HG03039 (cell line): Measurements from ENCODE around the gene CELF5.

Experiments
- ATAC-seq: cut with Tn5 transposase; IDR thresholded peaks from one replicate; pipeline ENCODE4 v1.9.1; 2021; ENCODE audit warnings: mild to moderate bottlenecking, moderate library complexity; ENCODE audit not compliant: unreplicated experiment

CELF5 gene

DNA sequence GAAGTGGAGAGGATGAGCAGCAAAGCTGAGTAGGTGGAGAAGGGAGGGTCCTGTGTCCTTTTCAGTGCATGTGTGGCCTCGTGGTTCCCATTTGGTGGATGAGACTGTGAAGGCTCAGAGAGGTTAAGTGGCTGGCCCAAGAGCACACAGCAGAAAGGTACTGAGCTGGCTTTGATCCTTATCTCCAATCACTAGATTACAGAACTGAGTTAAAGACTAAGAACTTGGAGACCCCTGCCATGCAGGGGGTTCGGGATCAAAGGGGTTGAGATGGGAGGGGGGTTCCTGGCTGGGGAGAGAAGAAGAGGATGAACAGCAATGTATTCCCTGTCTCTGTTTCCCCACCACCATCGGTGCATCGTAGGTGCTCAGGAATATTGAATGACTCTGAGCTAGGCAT, 11.8 kb downstream of the CELF5 start:
- ATAC-seq: no peak

DNA sequence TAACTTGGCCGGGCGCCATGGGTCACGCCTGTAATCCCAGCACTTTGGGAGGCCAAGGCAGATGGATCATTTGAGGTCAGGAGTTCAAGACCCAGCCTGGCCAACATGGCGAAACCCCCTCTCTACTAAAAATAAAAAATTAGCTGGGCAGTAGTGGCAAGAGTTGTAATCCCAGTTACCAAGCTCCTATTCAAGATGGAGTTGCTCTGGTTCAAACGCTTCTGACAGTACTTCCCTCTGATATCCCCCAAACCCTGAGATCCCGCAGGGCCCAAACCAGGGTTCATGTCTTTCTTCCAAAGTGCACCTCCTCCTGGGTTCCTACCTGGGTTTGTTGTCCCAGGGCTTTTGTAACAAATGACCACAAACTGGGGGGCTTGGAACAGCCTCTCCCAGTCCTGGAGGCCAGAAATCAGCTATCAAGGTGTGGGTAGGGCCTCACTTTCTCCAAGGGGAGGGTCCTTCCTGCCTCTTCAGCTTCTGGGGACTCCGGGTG, 13.7 kb downstream of the CELF5 start:
- no peak for ATAC-seq

DNA sequence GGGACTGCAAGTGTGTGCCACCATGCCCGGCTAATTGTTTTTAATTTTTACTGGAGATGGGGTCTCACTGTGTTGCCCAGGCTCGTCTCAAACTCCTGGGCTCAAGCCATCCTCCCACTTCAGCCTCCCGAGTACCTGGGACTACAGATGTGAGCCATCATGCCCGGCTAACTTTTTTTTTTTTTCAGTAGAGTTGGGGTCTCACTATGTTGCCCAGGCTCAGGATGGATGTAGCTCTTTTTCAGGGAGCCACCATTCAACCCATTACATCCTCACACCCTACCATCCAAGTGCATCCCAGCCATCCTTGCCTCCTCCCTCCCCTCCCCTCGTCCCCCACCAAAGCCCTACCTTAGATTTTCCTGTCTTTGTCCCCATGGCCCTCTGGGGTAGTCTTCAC, 14.9 kb downstream of the CELF5 start:
- no peak for ATAC-seq

DNA sequence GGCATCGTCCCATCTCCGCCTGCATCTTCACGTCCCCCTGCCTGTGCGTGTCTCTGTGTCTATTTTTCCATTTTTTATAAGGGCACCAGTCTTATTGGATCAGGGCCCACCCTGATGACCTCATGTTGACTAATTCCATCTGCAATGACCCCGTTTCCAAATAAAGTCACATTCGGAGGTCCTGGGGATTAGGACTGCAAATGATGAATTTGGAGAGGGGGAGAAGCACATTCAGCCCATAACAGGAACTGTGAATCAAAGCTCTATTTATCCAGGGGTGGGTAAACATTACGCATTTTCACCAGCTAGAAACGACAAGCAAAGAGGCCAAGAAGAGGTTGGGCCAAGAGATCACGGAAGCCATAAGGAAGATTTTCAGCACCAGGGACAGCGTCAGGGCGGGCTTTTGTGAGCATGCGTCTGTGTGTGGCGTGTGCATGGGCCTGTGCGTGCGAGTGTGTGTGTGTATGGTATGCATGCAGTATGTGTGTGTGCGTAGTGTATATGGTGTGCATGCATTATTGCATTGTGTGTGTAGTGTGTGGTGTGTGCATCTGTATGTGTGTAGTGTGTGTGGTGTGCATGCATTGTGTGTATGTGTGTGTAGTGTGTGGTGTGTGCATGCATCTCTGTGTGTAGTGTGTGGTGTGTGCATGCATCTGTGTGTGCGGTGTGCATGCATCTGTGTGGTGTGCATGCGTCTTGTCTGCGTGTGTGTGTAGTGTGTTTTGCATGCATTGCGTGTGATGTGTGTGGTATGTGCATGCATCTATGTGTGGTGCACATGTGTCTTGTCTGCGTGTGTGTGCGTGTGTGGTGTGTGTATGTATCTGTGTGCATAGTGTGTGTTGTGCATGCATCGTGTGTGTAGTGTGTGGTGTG, 19.6 kb downstream of the CELF5 start:
- no peak for ATAC-seq

DNA sequence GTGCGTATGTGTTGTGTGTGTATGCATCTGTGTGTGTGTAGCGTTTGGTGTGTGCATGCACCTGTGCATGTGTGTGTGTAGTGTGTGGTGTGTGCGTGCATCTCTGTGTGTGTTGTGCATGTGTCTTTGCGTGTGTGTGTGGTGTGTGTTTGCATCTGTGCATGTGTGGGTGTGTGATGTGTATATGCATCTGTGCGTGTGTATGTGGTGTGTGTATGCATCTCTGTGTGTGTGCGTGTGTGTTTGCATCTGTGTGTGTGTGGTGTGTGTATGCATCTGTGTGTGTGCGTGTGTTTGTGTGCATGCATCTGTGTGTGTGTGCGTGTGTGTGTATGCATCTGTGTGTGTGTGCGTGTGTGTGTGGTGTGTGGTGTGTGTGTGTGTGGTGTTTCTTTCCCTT, 20.6 kb downstream of the CELF5 start:
- ATAC-seq: no peak

DNA sequence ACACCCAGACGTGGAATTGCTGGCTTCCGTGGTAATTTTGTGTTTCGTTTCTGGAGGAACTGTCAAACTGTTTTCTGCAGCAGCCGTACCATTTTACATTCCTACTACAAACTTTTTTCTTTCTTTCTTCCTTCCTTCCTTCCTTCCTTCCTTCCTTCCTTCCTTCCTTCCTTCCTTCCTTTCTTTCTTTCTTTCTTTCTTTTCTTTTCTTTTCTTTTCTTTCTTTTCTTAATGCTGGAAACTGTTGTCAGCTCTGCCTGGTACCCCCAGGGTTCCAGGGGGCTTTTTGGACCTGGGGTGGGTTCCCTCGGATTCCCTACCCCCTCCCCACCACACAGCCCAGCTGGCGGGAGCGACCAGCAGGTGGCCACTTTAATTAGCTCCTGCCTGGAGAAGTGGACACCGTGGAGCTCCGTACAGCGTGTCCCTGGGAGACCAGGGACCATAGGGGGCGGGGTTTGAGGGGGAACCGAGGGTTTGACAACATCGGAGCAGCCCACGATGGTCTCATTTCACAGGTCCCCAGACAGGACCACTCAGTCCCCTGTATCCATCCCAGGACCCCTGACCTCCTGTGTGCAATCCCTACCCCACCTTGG, 24.4 kb downstream of the CELF5 start:
- no peak for ATAC-seq

DNA sequence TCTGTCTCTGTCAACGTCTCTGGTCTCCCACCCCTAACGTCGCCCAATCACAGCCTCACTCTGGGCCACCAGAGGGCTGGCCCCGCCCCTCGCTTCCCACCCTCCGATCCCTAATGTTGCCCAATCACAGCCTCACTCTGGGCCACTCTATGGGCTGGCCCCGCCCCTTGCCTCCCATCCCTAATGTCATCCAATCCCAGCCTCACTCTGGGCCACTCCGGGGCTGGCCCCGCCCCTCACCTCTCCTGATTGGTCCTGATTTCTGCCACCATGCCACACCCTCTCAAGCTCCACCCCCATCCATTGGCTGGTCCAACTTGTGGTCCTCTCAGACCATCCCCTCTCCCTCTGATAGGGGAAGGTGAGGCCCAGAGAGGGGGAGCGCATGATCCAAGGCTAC, 24.9 kb downstream of the CELF5 start:
- no peak for ATAC-seq

DNA sequence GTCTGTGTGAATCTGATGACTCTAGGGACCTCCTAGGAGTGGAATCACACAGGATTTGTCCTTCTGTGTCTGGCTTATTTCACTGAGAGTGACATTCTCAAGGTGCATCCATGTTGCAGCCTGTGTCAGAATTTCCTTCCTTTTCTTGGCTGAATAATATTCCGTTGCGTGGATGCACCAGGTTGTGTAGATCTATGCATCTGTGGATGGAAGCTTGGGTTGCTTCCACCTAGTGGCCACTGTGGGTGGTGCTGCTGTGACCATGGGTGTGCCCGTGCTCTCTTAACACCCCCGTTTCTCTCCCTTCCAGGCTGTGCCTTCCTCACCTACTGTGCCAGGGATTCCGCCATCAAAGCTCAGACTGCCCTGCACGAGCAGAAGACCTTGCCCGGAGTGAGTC, 26.2 kb downstream of the CELF5 start:
- no peak for ATAC-seq

DNA sequence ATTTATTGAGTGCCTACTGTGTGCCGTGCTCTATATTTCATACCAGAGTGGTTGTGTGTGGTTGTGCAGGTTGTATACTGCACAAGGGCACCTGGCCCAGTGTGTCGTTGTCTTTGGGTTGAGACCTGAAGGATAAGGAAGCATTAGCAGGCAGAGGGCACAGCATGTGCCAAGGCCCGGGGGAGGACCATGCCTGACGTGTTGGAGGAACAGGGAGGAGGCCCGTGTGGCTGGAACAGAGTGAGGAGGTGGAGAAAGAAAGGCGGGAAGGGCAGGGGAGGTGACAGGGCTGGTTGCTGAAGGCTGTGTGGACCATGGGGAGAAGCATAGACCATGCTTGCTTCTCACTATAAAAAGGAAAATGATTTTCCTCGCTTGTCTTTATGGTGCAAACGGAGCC, 26.8 kb downstream of the CELF5 start:
- no peak for ATAC-seq

DNA sequence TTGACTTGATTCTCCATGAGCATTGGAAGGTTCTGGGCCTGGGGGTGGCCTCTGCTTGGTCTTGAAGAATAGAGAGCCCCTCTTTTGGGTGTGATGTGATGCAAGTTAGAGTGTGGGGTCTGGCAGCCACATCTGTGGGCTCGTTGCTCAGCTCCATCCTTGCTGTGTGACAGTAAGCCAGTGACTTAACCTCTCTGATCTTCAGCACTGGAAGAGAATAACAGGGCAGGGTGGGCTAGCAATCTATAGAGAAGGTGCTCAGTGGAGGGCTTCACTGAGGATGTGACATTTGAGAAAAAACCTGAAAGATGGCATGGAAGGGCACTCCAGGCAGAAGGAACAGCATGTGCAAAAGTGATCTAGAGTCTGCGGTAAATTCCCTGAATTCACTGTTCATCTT, 28.2 kb downstream of the CELF5 start:
- no peak for ATAC-seq

DNA sequence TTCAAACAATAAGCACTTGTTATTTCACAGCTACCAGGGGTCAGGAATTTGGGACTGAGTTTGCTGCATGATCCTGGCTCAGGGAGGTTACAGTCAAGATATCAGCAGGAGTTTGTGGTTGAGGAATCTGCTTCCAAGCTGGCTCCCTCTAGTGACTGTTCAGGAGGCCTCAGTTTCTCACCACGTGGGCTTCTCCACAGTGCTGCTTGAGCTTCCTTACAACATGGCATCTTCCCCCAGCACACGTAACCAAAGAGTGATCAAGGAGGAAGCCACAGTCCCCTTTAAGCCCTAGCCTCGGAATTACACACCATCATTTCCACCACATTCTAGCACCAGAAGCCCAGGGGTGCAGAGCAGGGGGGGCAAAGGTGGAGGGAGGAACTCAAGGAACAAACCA, 28.8 kb downstream of the CELF5 start:
- no peak for ATAC-seq

DNA sequence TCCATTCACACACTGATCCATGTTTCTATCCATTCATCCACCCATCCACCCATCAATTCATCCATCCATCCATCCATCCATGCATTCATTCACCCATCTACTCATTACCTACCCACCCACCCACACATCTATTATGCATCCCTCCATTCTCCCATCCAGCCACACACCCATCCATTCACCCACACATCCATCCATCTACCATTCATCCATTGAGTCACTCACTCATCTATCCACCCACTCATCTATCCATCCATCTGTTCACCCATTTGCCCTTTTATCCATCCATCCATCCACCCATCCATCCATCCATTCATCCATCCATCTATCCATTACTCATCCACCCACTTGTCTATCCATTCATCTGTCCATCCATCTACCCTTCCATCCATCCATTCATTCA, 30.1 kb downstream of the CELF5 start:
- no peak for ATAC-seq

DNA sequence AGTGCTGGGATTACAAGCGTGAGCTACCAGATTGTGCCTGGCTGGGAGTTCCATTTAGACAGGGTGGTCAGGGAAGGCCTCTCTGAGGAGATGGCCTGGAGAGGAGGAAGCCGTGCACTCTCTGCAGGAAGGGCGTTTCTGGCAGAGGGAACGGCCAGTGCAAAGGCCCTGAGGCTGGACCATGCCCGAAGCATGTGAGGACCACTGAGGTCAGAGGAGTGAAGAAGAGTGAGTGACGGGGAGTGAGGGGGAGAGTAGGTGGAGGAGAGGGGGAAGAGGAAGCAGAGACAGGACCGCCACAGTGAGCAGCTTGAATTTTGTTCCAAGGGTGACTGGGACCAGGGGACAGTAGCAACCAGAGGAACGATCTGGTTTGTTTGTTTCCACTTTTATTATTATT, 32.6 kb downstream of the CELF5 start:
- no peak for ATAC-seq

DNA sequence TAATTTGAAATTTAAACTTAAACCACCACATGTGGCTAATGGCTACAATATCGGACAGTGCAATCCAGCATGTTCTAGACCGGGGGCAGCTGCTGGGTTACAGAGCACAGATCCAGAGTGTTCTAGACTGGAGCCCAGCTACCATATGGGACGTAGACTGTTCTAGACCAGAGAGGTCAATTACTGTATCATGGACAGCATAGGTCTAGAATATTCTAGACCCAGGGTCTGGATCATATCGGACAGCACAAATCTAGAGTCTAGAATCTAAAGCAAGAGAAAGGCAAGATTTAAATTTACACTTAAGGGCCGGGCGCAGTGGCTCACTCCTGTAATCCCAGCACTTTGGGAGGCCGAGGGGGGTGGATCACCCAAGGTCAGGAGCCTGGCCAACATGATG, 37.9 kb downstream of the CELF5 start:
- no peak for ATAC-seq

DNA sequence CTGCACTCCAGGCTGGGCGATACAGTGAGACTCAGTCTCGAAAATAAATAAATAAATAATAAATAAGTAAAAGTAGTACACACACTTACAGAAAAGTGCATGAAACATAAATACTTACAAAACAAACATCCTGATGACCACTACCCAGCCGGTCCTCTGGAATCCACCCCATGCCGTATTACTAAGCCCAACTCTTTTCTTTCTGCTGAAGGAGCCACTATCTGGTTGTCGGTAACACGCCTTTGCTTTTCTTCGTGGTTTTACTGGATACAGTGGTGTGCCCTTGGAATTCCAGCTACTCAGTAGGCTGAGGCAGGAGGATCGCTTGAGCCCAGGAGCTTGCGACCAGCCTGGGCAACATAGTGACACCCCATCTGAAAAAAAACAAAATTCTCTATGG, 39.4 kb downstream of the CELF5 start:
- ATAC-seq: no peak

DNA sequence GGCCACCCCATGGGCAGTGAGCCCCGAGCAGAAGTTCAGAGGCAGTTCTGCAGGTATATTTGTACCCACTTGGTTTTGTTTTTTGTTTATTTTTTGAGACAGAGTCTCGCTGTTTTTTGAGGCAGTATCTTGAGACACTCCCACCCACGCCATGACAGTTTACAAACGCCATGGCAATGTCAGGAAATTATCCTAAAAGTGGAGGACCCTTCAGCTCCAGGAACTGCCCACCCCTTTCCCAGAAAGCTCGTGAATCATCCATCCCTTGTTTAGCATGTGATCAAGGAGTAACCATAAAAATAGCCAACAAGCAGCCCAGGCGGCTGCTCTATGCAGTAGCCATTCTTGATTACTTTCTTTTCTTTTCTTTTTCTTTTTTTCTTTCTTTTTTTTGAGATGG, 41.0 kb downstream of the CELF5 start:
- ATAC-seq: no peak

DNA sequence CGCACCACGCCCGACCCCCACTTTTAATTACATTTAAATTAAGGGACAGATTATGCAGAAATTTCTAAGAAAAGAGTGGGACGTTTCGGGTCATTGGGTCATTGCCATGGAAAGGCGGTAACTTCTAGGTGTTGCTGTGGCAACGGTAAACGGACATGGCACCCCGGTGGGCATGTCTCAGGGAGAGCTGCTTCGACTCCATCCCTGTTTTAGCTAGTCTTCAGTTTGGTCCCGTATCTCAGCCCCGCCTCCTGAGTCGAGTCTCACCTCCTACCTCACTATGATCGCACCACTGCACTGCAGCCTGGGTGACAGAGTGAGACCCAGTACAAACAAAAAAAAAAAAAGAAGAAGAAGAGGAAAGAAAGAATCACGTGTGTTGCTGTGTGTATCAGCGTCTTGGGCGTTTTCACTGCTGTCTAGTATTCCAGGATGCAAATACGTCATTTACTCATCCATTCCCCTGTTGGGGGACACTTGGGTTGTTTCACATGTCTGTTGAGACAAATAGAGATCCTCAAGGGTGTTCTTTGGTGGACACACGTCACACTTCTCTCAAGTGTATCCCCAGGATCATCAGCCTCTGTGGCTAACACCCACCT, 41.7 kb downstream of the CELF5 start:
- no peak for ATAC-seq

DNA sequence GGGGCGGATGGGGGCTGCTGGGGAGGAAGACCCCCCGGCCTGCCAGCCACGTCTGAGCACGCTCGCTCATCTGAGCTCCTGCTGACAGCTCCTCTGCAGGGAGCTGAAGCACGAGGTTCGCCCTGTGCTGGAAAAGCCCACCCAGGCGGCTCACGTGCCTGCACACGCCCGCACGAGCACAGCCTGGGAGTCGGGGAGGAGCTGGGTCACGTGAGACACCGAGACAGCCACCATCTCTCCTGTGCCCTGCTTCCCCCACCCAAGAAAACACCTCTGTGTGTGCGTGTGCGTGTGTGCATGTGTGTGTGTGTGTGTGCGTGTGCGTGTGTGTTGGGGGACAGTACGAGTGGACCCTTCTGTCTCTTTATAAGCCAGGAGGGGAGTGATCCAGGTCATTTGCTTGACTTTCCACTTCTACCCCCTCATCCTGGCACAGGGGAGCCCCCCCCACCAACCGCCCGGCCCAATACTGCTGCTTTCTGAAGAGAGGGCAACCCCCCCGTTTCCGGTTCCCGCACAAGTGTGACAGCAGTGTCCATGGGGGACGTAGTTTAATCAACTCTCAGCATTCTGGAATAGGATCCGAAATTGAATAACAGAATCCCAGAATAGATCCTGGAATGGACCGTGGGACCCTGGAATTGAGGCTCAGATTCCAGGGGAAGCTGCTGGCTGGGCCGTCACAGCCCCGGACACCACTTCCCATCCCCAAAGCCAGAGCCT, 42.5 kb downstream of the CELF5 start:
- no peak for ATAC-seq

DNA sequence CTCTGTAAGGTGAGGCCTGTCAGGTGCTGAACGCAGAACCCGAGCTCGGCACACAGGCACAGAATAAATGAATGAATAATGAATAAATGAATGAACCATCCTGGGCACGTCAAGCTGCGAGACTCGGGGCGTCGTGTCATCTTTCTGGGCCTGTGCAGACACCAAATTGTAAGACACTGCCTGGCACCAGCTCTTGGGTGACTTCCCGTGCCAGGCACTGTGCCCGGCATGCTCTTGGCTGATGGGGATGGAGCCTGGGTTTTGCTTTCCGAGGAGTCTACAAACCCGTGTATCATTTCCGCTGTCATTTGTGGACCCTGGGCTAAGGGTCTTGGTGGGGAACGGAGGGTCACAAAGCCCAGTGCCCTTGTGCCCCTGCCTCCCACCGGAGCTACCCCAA, 43.9 kb downstream of the CELF5 start:
- no peak for ATAC-seq

DNA sequence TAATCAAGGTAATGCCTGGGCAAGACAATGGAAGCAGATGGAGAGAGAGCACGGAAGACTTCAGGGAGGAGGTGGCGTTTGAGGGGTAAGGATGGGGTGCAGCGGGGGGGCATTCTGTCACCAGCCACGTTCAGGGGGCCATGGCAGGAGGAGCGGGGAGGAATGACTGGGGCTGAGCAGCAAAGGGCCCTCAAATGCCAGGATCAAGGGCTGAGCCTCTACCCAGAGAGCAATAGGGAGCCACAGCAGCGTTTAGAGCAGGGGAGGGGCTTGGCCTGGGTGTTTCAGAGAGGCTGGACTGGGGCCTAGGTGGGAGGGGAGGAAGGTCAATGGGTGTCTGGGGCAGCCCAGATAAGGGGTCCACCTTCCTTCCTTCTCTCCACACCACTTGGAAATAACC, 44.3 kb downstream of the CELF5 start:
- no peak for ATAC-seq

DNA sequence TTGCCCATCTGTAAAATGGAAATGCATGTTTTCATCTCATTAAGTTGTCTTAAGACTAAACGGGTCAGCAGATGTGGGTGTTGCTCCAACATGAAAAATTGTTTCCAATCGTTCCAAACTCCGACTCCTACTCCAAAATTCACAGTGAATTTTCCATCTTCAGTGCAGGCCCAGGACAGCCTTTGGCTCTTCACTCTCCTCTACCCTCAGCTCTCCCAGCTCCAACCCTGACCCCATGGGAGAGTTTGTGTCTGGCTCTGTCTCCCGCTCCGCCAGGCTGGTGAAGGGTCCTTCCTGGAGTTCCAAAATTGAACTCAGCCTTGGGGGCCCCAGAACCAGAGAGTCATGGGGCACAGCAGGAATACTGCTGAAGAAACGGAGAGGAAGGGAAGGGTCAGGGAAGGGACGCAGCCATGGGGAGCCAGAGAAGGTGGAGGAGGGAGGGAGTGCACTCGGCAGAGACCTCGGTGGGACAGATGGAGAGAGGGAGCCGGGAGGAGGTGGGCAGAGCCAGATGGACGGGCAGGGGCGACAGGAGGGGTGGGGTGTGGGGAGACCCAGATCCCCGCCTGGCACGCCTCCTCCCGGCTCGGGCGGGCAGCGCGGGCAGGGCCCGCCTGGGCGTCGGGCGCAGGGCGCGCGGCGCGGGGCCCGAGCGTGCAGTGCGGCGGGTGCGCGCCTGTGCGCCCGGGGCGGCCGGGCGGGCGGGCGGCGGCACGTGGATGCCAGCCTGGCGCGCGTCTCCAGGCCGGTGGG, 45.6 kb downstream of the CELF5 start:
- ATAC-seq: no peak
